Chondrocyte (in vitro differentiated cells): Measurements from ENCODE around the gene FURIN. TPM values are rescaled to one million over a fixed set of nuclear protein-coding genes. Genes with fewer than 3 reads are reported as not detected.

Experiments
- DNase-seq: peaks from one replicate; pipeline ENCODE4 v3.0.0; 2021; ENCODE audit warnings: mixed read lengths, low spot score
- H3K27ac Mint-ChIP-seq: one replicate; pipeline ENCODE4 v1.8.0; 2021; ENCODE audit warnings: mild to moderate bottlenecking, moderate library complexity, mixed read lengths; ENCODE audit not compliant: unreplicated experiment
- H3K27me3 Mint-ChIP-seq: 2 replicates; pipeline ENCODE4 v1.8.0; 2021; ENCODE audit warnings: low read depth, mixed read lengths
- H3K36me3 Mint-ChIP-seq: 2 replicates; pipeline ENCODE4 v1.8.0; 2021; ENCODE audit warnings: low read depth, mixed read lengths
- H3K4me1 Mint-ChIP-seq: 2 replicates; pipeline ENCODE4 v1.8.0; 2021; ENCODE audit warnings: low read depth, mild to moderate bottlenecking, mixed read lengths
- H3K4me3 Mint-ChIP-seq: one replicate; pipeline ENCODE4 v1.8.0; 2021; ENCODE audit warnings: mild to moderate bottlenecking, moderate library complexity, mixed read lengths; ENCODE audit not compliant: unreplicated experiment
- H3K9me3 Mint-ChIP-seq: 2 replicates; pipeline ENCODE4 v1.8.0; 2021; ENCODE audit warnings: low read depth, mixed read lengths
- CTCF ChIP-seq: fragments of 200-600 bp; sonication (generic); IDR thresholded peaks from 2 replicates; pipeline ENCODE4 v1.5.0; 2021; ENCODE audit warnings: antibody characterized with exemption, mild to moderate bottlenecking, moderate library complexity
- total RNA-seq: library from RNA; stranded (reverse); gene quantifications from 3 replicates; pipeline ENCODE4 v1.2.1, GENCODE V29; 2021

The FURIN gene
- total RNA-seq, 1 donor from 2014 or later: 66.2 TPM

- peaks cover 38% of the 10 kb centered on the region for H3K36me3 Mint-ChIP-seq
- no peak overlapping the region for H3K4me3 Mint-ChIP-seq
- no peaks in the 10 kb centered on the region for H3K27me3 Mint-ChIP-seq
- H3K9me3 Mint-ChIP-seq: no peaks in the 10 kb centered on the region
- no peak for TF ChIP-seq CTCF
- H3K27ac Mint-ChIP-seq: no peak overlapping the region
- no peak for DNase-seq
- peaks cover 6% of the 10 kb centered on the region for H3K4me1 Mint-ChIP-seq
These were observed 42.3 kb downstream of the FURIN start for GRCh38 chr15:90910441-90911301.

- Mint-ChIP-seq H3K27ac (no peak overlapping the region), H3K9me3 (no peaks in the 10 kb centered on the region), H3K36me3 (peaks cover 32% of the 10 kb centered on the region), H3K4me3 (no peak overlapping the region), H3K4me1 (peaks cover 10% of the 10 kb centered on the region), H3K27me3 (no peaks in the 10 kb centered on the region)
- TF ChIP-seq CTCF: no peak
- no peak for DNase-seq
These were observed 42.9 kb downstream of the FURIN start for GRCh38 chr15:90911302-90911623.

GRCh38 chr15:90911906-90912769 lies 43.8 kb downstream of the FURIN start:
- no peaks in the 10 kb centered on the region for H3K9me3 Mint-ChIP-seq
- no peak overlapping the region for H3K4me3 Mint-ChIP-seq
- no peak for TF ChIP-seq CTCF
- H3K36me3 Mint-ChIP-seq: peaks cover 34% of the 10 kb centered on the region
- peaks cover 10% of the 10 kb centered on the region for H3K4me1 Mint-ChIP-seq
- no peak overlapping the region for H3K27ac Mint-ChIP-seq
- DNase-seq: no peak
- no peaks in the 10 kb centered on the region for H3K27me3 Mint-ChIP-seq

GRCh38 chr15:90912770-90913075 lies 44.3 kb downstream of the FURIN start:
- Mint-ChIP-seq H3K9me3 (no peaks in the 10 kb centered on the region), H3K27ac (no peak overlapping the region), H3K4me1 (peaks cover 10% of the 10 kb centered on the region), H3K4me3 (no peak overlapping the region), H3K27me3 (no peaks in the 10 kb centered on the region), H3K36me3 (peaks cover 31% of the 10 kb centered on the region)
- no peak for DNase-seq
- TF ChIP-seq CTCF: no peak

GRCh38 chr15:90913398-90913944 lies 45.1 kb downstream of the FURIN start:
- H3K27ac Mint-ChIP-seq: no peak overlapping the region
- peaks cover 10% of the 10 kb centered on the region for H3K4me1 Mint-ChIP-seq
- H3K9me3 Mint-ChIP-seq: no peaks in the 10 kb centered on the region
- DNase-seq: no peak
- no peaks in the 10 kb centered on the region for H3K27me3 Mint-ChIP-seq
- no peak overlapping the region for H3K4me3 Mint-ChIP-seq
- H3K36me3 Mint-ChIP-seq: peaks cover 33% of the 10 kb centered on the region
- no peak for TF ChIP-seq CTCF
